HCEC 1CT (cell line): ENCODE results near the gene FAM107A.
A peak's percentile ranks its signal among the peaks of the same experiment; 100 is the strongest.

Experiments used
- DNase-seq: peaks from one replicate; pipeline ENCODE4 v3.0.0-alpha.2; 2017

The FAM107A gene

GRCh38 chr3:58577269-58577821 is at the start of gene FAM107A:
Gene FAM107A, minus strand, starts transcription at chr3:58577391. Its CDS starts 7,531 bp downstream, at chr3:58569860.
- DNase-seq = peak; percentile 53

GRCh38 chr3:58625196-58625824 is 48.1 kb upstream of the FAM107A start:
- DNase-seq = no peak

- no peak for DNase-seq
Measured at GRCh38 chr3:58624550-58624949, 47.4 kb upstream of the FAM107A start.

GRCh38 chr3:58623961-58624360 is 46.8 kb upstream of the FAM107A start:
- peak; percentile 42 for DNase-seq

DNA sequence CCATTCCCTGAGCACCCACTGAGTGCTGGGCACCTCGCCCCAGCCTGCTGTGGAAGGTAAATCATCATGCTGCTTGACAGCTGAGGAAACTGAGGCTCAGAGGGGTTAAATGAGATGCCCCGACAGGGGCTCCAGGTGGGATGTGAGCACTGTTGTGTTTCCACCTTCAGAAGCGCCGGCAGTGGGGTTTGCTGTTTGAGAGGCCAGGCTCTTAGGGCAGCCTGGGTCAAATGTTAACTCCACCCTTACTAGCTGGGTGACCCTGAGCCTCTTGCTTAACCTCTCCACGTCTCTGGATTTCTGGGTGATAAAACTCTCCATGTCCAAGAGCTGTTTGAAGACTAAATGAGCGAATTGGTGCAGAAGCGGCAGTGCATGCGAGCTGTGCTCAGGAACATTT is 46.3 kb upstream of the FAM107A start:
- no peak for DNase-seq

DNA sequence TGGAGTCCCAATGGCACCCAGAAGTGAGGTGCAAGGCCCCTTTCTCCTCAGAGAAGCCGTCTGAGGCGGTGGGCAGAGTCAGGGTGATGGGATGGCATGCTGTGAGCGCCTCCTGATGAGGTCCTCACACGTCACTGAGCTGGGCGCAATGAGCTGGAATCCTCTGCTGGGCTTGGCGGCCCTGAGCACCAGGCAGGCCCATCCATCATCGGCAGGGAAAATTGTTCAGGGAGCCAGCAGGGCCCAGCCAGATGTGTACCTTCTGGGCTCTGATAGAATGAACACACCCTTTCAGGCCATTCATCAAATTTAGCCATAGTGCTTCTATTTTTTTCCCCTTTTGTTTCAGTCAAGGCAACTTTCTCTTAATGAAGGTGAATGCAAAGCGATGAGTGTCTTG is 45.7 kb upstream of the FAM107A start:
- no peak for DNase-seq

- no peak for DNase-seq
Measured at GRCh38 chr3:58622436-58622835, 45.2 kb upstream of the FAM107A start.

- no peak for DNase-seq
Measured at GRCh38 chr3:58621086-58621830, 44.1 kb upstream of the FAM107A start.

- no peak for DNase-seq
Measured at GRCh38 chr3:58620421-58620820, 43.2 kb upstream of the FAM107A start.

- DNase-seq = peak; percentile 22
Measured at GRCh38 chr3:58617338-58617761, 40.2 kb upstream of the FAM107A start.

GRCh38 chr3:58613236-58614132 is 36.3 kb upstream of the FAM107A start:
- no peak for DNase-seq

DNA sequence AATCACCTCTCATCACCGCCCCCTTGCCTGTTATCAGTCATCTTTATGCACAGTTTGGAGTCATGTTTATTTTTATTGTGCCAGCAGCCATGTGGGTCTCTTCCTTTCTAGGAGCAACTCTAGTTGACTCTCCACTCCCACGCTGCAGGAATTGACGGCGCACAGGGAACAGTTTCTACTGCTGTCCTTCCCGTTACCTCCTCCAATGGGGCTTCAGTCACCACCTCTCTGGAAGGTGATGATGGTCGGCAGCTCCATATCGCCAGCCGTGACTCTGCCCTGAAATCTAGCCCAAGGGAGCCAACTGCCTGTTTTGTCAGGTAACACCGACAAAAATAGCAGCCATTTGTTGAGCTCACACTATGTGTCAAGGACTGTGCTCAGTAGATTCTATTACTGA is 35.6 kb upstream of the FAM107A start:
- DNase-seq = no peak

DNA sequence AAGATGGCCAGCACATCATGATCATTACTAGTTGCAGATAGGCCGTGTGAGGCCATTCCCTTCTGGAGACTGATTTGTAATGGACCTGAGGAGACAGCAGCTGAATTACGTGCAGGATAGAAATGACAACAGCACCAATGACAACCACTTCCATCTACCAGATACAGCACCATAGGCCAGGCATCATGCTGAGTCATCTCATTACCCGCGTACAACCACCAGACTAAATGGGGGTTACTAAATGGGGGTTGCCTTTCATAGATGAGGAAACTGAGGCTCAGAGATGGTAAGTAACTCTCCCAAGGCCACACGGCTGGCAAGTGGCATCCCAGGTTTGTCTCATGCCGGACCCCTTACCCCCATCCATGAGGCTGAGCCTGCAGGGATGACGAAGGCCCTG is 32.8 kb upstream of the FAM107A start:
- no peak for DNase-seq

DNA sequence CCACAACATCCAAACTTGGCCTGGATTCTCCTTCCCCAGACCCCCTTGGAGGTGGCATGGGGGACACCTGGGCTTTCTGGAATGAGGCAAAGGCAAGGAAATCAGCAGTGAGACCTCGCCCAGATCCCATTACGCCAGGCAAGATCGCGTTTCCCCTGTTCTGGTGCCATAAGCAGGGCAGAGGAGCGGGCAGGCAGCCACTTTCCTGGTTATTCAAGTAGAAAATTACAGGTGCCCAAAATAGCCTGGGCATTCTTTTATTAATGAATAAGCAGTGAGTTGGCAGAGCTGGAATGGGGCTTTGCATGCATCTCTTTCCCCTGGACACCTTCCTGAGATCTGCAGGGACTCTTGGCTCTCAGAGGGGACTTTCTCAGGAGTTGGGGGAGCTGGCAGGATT is 31.5 kb upstream of the FAM107A start:
- no peak for DNase-seq

GRCh38 chr3:58607816-58608215 is 30.6 kb upstream of the FAM107A start:
- DNase-seq = no peak

- DNase-seq = no peak
Measured at GRCh38 chr3:58606693-58607092, 29.5 kb upstream of the FAM107A start.

- DNase-seq = no peak
Measured at GRCh38 chr3:58604031-58604430, 26.8 kb upstream of the FAM107A start.

DNA sequence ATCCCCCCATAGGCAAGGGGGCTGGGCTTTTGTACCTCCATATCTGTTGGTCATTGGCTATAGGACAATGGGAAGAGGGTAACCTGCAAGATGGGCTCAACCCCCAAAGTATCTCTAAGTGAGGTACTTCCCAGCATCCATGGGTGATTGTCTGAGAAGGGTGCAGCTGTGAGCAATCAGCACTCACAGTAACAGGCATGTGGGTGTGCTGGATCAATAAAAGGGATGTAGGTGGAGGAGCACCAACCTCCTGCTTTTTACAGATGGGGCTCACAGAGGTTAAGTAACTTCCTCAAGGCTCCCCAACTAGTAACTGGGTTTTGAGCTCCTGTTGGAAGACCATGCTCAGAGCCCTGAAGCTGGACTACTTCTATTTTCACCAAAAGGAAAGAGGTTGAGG is 26.4 kb upstream of the FAM107A start:
- DNase-seq = no peak

- DNase-seq = no peak
Measured at GRCh38 chr3:58597770-58598310, 20.6 kb upstream of the FAM107A start.

GRCh38 chr3:58596834-58597518 is 19.8 kb upstream of the FAM107A start:
- no peak for DNase-seq

- no peak for DNase-seq
Measured at GRCh38 chr3:58594117-58594516, 16.9 kb upstream of the FAM107A start.
